Natural killer cell (primary cell): ENCODE measurements around the gene PCNP. TPM values are rescaled to one million over a fixed set of nuclear protein-coding genes. Genes with fewer than 3 reads are reported as not detected.
"Not testable (repeated sequence)": the region's sequence is repeated elsewhere in the genome, so short reads cannot be mapped to it uniquely, and the experiment has no call there.

ENCODE experiments used
- ATAC-seq, 3 donors: fragments of 150-1000 bp in 2 of 3; fragments of 200-7000 bp in 1 of 3; cut with Tn5 transposase; 1 replicate in 1 of 3; 2 replicates in 2 of 3; pipeline ENCODE4 v1.10.0; 2021; ENCODE audit warnings: mild to moderate bottlenecking in 2 of 3, moderate library complexity in 2 of 3
- DNase-seq, 2 donors: peaks; one replicate each; pipeline versions ENCODE4 v3.0.0 to v3.0.0-alpha.2; 2013 to 2021; ENCODE audit warnings: mixed read lengths in 1 of 2
- H3K27ac ChIP-seq: one replicate; pipeline ENCODE4 v1.5.1; 2013; ENCODE audit warnings: mild to moderate bottlenecking, low read length
- H3K27me3 ChIP-seq: one replicate; pipeline ENCODE4 v1.6.1; 2013; ENCODE audit warnings: low read length; ENCODE audit not compliant: control insufficient read depth, insufficient read depth
- H3K36me3 ChIP-seq: one replicate; pipeline ENCODE4 v1.6.1; 2013; ENCODE audit warnings: low read length; ENCODE audit not compliant: control insufficient read depth, insufficient read depth
- H3K4me1 ChIP-seq: one replicate; pipeline ENCODE4 v1.6.1; 2013; ENCODE audit warnings: low read length; ENCODE audit not compliant: control insufficient read depth, insufficient read depth
- H3K4me3 ChIP-seq: one replicate; pipeline ENCODE4 v1.5.1; 2013; ENCODE audit warnings: low read length
- H3K9me3 ChIP-seq: one replicate; pipeline ENCODE4 v1.6.1; 2013; ENCODE audit warnings: low read length; ENCODE audit not compliant: control insufficient read depth, insufficient read depth
- H3K27ac Mint-ChIP-seq, 2 donors: one replicate each; pipeline ENCODE4 v1.8.0; 2022; ENCODE audit warnings: mild to moderate bottlenecking in 2 of 2, mixed read lengths in 2 of 2, moderate library complexity in 1 of 2
- H3K27me3 Mint-ChIP-seq, 2 donors: one replicate each; pipeline ENCODE4 v1.8.0; 2022; ENCODE audit warnings: low read depth in 2 of 2, mixed read lengths in 2 of 2
- H3K36me3 Mint-ChIP-seq: one replicate; pipeline ENCODE4 v1.8.0; 2022; ENCODE audit warnings: mixed read lengths
- H3K4me1 Mint-ChIP-seq, 2 donors: one replicate each; pipeline ENCODE4 v1.8.0; 2022; ENCODE audit warnings: mixed read lengths in 2 of 2
- H3K4me3 Mint-ChIP-seq: one replicate; pipeline ENCODE4 v1.8.0; 2022; ENCODE audit warnings: mild to moderate bottlenecking, moderate library complexity, mixed read lengths
- H3K9me3 Mint-ChIP-seq, 2 donors: one replicate each; pipeline ENCODE4 v1.8.0; 2022; ENCODE audit warnings: mixed read lengths in 2 of 2
- WGBS: methylation state at CpG from one replicate; pipeline ENCODE4 v1.1.7; 2013; ENCODE audit warnings: missing lambda C conversion rate; ENCODE audit not compliant: insufficient coverage; 5-methylcytosine and 5-hydroxymethylcytosine counted together
- intact Hi-C: fragments of 100-400 bp; cut with micrococcal nuclease; formaldehyde crosslinking; loops from one replicate; pipeline ENCODE4 v1.14.2; 2022
- total RNA-seq, 4 donors: library from RNA; stranded (reverse); fragments of 120-200 nt in 1 of 4; gene quantifications; one replicate each; pipeline versions ENCODE4 v1.2.3 to v1.2.4, GENCODE V29; 2013 to 2022
- TF ChIP-seq, protein P1 (sequence below): fragments of 200-600 bp; IDR thresholded peaks from one replicate; pipeline ENCODE4 v1.8.0; 2022; ENCODE audit warnings: antibody characterized with exemption

Gene PCNP
- total RNA-seq, 3 donors from 2014 or later (not counting 1 experiment from before 2014, with no cell fraction given) = 119 to 132 (median 124) TPM

DNA sequence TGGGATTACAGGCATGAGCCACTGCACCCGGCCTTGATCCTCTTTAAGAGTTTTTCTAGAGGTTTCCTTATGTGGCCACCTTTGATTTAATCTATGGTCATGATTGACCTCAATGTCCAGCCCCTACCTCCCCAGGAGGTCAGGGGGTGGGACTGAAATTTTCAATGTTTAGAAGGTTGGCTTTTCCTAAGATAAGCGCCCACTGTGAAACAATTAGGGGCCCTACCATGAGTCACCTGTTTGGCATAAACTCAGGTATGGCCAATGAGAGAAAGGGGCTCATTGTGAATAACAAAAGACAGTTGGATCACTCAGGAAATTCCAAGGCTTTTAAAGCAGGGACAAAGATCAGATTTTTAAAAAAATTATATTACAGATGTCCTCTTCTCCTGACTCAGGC is 51.9 kb downstream of the PCNP start:
- no peak overlapping the region for H3K4me3 Mint-ChIP-seq
- TF ChIP-seq, protein P1, sequence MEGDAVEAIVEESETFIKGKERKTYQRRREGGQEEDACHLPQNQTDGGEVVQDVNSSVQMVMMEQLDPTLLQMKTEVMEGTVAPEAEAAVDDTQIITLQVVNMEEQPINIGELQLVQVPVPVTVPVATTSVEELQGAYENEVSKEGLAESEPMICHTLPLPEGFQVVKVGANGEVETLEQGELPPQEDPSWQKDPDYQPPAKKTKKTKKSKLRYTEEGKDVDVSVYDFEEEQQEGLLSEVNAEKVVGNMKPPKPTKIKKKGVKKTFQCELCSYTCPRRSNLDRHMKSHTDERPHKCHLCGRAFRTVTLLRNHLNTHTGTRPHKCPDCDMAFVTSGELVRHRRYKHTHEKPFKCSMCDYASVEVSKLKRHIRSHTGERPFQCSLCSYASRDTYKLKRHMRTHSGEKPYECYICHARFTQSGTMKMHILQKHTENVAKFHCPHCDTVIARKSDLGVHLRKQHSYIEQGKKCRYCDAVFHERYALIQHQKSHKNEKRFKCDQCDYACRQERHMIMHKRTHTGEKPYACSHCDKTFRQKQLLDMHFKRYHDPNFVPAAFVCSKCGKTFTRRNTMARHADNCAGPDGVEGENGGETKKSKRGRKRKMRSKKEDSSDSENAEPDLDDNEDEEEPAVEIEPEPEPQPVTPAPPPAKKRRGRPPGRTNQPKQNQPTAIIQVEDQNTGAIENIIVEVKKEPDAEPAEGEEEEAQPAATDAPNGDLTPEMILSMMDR = no peak

GRCh38 chr3:101629219-101629618 is 55.2 kb downstream of the PCNP start:
- no peaks in the 10 kb centered on the region for H3K36me3 ChIP-seq
- ATAC-seq = no peak
- TF ChIP-seq, protein P1 = no peak
- no peaks in the 10 kb centered on the region for H3K4me1 ChIP-seq
- H3K9me3 ChIP-seq = no peaks in the 10 kb centered on the region
- no peaks in the 10 kb centered on the region for H3K27me3 ChIP-seq
- no peak overlapping the region for H3K27ac ChIP-seq
- Mint-ChIP-seq H3K27ac (no peak overlapping the region), H3K27me3 (no peaks in the 10 kb centered on the region), H3K9me3 (no peaks in the 10 kb centered on the region), H3K36me3 (no peaks in the 10 kb centered on the region), H3K4me1 (no peaks in the 10 kb centered on the region), H3K4me3 (no peak overlapping the region)
- no peak overlapping the region for H3K4me3 ChIP-seq
- intact Hi-C loops = no loop called here
- DNase-seq = no peak

More for the DNA sequence above, 51.9 kb downstream of the PCNP start:
- no peaks in the 10 kb centered on the region for H3K27me3 Mint-ChIP-seq
- H3K27ac Mint-ChIP-seq = no peak overlapping the region
- H3K27me3 ChIP-seq = no peaks in the 10 kb centered on the region
- H3K27ac ChIP-seq = no peak overlapping the region
- H3K4me1 Mint-ChIP-seq = no peaks in the 10 kb centered on the region
- H3K36me3 ChIP-seq = no peaks in the 10 kb centered on the region
- WGBS = 92% methylated on average over 2 of the region's 2 CpGs
- intact Hi-C loops = no loop called here
- DNase-seq (no peak), ATAC-seq (no peak)
- H3K36me3 Mint-ChIP-seq = no peaks in the 10 kb centered on the region
- H3K4me3 ChIP-seq = no peak overlapping the region
- H3K9me3 Mint-ChIP-seq = no peaks in the 10 kb centered on the region
- no peaks in the 10 kb centered on the region for H3K9me3 ChIP-seq
- no peaks in the 10 kb centered on the region for H3K4me1 ChIP-seq

DNA sequence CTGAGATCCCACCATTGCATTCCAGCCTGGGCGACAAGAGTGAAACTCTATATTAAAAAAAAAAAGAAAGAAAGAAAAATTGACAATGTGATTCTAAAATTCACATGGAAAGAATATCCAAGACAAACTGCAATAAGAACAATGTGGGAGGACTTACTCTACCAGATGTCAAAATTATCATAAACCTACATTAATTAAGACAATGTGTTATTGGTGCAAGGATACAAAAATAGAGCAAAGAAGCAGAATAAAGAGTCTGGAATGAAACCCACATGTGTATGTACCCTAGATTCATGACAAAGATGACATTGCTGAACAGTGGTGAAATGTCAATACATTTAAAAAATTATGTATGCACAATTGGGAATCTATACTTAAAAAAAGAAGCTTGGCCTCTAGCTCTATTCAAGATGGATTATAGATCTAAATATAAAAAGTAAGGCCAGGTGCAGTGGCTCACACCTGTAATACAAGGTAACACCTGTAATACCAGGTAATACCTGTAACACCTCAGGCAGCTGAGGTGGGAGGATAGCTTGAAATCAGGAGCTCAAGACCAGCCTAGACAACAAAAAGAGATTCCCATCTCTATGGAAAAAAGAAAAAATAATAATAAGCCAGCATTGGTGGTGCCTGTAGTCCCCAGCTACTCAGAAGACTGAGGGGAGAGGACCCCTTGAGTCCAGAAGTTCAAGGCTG is 57.3 kb downstream of the PCNP start:
- Mint-ChIP-seq H3K27me3 (no peaks in the 10 kb centered on the region), H3K27ac (no peak overlapping the region), H3K9me3 (no peaks in the 10 kb centered on the region), H3K36me3 (no peaks in the 10 kb centered on the region), H3K4me3 (no peak overlapping the region), H3K4me1 (no peaks in the 10 kb centered on the region)
- no peak for DNase-seq
- H3K27me3 ChIP-seq = no peaks in the 10 kb centered on the region
- H3K9me3 ChIP-seq = no peaks in the 10 kb centered on the region
- no peak overlapping the region for H3K4me3 ChIP-seq
- no peak for ATAC-seq
- H3K27ac ChIP-seq = no peak overlapping the region
- intact Hi-C loops = loop anchor here (10.0 kb wide), 1 partner anchor 556 kb away; no protein-coding TSS in a partner anchor
- TF ChIP-seq, protein P1 = no peak
- WGBS = no CpG with 5 or more reads among the region's 1 CpG
- H3K36me3 ChIP-seq = no peaks in the 10 kb centered on the region
- peaks cover 6% of the 10 kb centered on the region for H3K4me1 ChIP-seq

- H3K4me3 ChIP-seq, H3K4me1 Mint-ChIP-seq, H3K36me3 Mint-ChIP-seq, H3K9me3 ChIP-seq, H3K27me3 Mint-ChIP-seq, H3K27ac ChIP-seq, DNase-seq, H3K4me1 ChIP-seq, ATAC-seq, H3K4me3 Mint-ChIP-seq, H3K27me3 ChIP-seq, H3K9me3 Mint-ChIP-seq, H3K36me3 ChIP-seq, H3K27ac Mint-ChIP-seq: not testable (repeated sequence)
- intact Hi-C loops = loop anchor here (10.0 kb wide), 1 partner anchor 557 kb away; no protein-coding TSS in a partner anchor
- 96% methylated on average over 8 of the region's 8 CpGs for WGBS
These were observed 58.0 kb downstream of the PCNP start for GRCh38 chr3:101631959-101632358.
